Uterus (tissue), 2 donors: ENCODE data around the gene TMEM51.

Source experiments
- CTCF ChIP-seq, 4 experiments: fragments of 200-600 bp in 2 of 4; fragments of 450-650 bp in 2 of 4; sonication (generic) in 2 of 4; IDR thresholded peaks; one replicate each; pipeline ENCODE4 v1.5.1; 2016 to 2019; ENCODE audit warnings: antibody characterized with exemption in 4 of 4, mild to moderate bottlenecking in 2 of 4, moderate library complexity in 1 of 4
- POLR2A ChIP-seq, 2 donors: fragments of 450-650 bp; IDR thresholded peaks; one replicate each; pipeline ENCODE4 v1.6.1; 2016; ENCODE audit warnings: antibody characterized with exemption in 2 of 2, mild to moderate bottlenecking in 1 of 2, moderate library complexity in 1 of 2

GRCh38 chr1:15229707-15230131 is 76.2 kb downstream of the TMEM51 start:
- TF ChIP-seq CTCF (IDR thresholded peaks at IDR 0.05), result no peak
- TF ChIP-seq POLR2A (IDR thresholded peaks at IDR 0.05), result no peak
